Mesendoderm (in vitro differentiated cells): ENCODE measurements around the gene SORCS2.
A peak's percentile ranks its signal among the peaks of the same experiment; 100 is the strongest.

Source experiments
- DNase-seq: peaks from one replicate; pipeline ENCODE4 v3.0.0; 2013
- H2AK5ac ChIP-seq: 2 replicates; pipeline ENCODE4 v1.6.1; 2013; ENCODE audit warnings: low read length, inconsistent platforms
- H2BK120ac ChIP-seq: 2 replicates; pipeline ENCODE4 v1.6.1; 2013; ENCODE audit warnings: low read depth, mild to moderate bottlenecking, low read length, moderate library complexity, mixed read lengths
- H2BK15ac ChIP-seq: replicated peaks from 2 replicates; pipeline ENCODE4 v1.6.1; 2013; ENCODE audit warnings: low read depth, mild to moderate bottlenecking, moderate library complexity
- H2BK5ac ChIP-seq: 2 replicates; pipeline ENCODE4 v1.6.1; 2013; ENCODE audit warnings: low read length, inconsistent platforms
- H3K18ac ChIP-seq: 2 replicates; pipeline ENCODE4 v1.6.1; 2013; ENCODE audit warnings: mild to moderate bottlenecking, low read length, mixed read lengths
- H3K23ac ChIP-seq: one replicate; pipeline ENCODE4 v1.6.1; 2013; ENCODE audit warnings: low read length
- H3K27ac ChIP-seq: 2 replicates; pipeline ENCODE4 v1.5.1; 2013; ENCODE audit warnings: low read depth, mild to moderate bottlenecking, inconsistent platforms, low read length, moderate library complexity
- H3K27me3 ChIP-seq: 2 replicates; pipeline ENCODE4 v1.6.1; 2013; ENCODE audit warnings: low read length, control low read depth, mild to moderate bottlenecking, inconsistent platforms; ENCODE audit not compliant: insufficient read depth, poor library complexity
- H3K36me3 ChIP-seq: 2 replicates; pipeline ENCODE4 v1.6.1; 2013; ENCODE audit warnings: low read length, inconsistent platforms; ENCODE audit not compliant: control insufficient read depth, insufficient read depth
- H3K4ac ChIP-seq: one replicate; pipeline ENCODE4 v1.6.1; 2013; ENCODE audit warnings: low read depth, mild to moderate bottlenecking, low read length, moderate library complexity
- H3K4me1 ChIP-seq: 2 replicates; pipeline ENCODE4 v1.6.1; 2013; ENCODE audit warnings: low read depth, low read length, inconsistent platforms; ENCODE audit not compliant: control insufficient read depth
- H3K4me2 ChIP-seq: 2 replicates; pipeline ENCODE4 v1.6.1; 2013; ENCODE audit warnings: low read length
- H3K4me3 ChIP-seq: 2 replicates; pipeline ENCODE4 v1.5.1; 2013; ENCODE audit warnings: mild to moderate bottlenecking, low read length
- H3K56ac ChIP-seq: one replicate; pipeline ENCODE4 v1.6.1; 2013; ENCODE audit warnings: low read length
- H3K79me1 ChIP-seq: 2 replicates; pipeline ENCODE4 v1.6.1; 2013; ENCODE audit warnings: low read length, inconsistent platforms
- H3K79me2 ChIP-seq: 2 replicates; pipeline ENCODE4 v1.6.1; 2013; ENCODE audit warnings: mild to moderate bottlenecking, low read length; ENCODE audit not compliant: control insufficient read depth, insufficient read depth
- H3K9ac ChIP-seq: 2 replicates; pipeline ENCODE4 v1.6.1; 2013; ENCODE audit warnings: low read length, inconsistent platforms
- H4K5ac ChIP-seq: one replicate; pipeline ENCODE4 v1.6.1; 2013; ENCODE audit warnings: low read length
- H4K8ac ChIP-seq: one replicate; pipeline ENCODE4 v1.6.1; 2013; ENCODE audit warnings: low read depth, mild to moderate bottlenecking, control low read depth, low read length, moderate library complexity
- WGBS: extraction: QIAGEN DNeasy Blood & Tissue Kit; methylation state at CpG from one replicate; pipeline ENCODE4 v1.1.7; 2013; ENCODE audit warnings: low lambda C conversion rate, missing lambda C conversion rate; ENCODE audit not compliant: insufficient coverage; ENCODE audit errors: extremely low coverage; 5-methylcytosine and 5-hydroxymethylcytosine counted together

The SORCS2 gene

DNA sequence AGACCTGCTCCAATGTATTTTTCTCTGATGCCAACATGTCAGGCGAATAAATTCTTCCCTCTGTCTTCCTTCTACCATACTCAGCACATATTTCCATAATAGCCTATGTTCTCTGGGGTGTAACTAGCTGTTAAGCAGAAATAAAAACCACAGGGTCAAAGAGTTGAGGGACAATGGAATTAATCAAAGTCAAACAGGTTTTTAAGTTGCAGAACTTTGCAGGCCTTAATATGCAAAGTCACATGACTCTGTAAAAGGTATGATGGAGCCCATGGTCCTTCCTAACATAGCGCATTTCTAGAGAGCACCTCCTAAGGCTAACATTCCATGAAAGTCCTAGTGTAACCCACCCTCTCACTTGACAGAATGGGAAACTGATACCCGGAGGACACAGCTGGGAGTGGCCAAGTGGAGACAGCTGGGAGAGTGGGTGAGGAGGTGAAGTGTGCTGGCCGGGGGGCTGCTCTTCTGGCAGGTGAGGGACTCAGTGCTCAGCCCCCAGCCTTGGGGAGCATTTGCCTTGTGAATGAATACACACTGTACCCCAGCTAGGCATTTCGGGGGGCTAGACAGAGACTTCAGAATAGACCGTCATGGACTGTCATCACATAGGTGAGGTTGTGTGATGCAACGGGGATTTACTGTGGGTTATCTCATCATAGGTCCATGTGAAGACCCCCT, 8.4 kb upstream of the SORCS2 start:
- H3K79me2 ChIP-seq, result no peaks in the 10 kb centered on the region
- no peak overlapping the region for H4K5ac ChIP-seq
- H3K27ac ChIP-seq, result no peak overlapping the region
- no CpG with 5 or more reads among the region's 7 CpGs for WGBS
- H3K4me1 ChIP-seq, result no peaks in the 10 kb centered on the region
- no peak overlapping the region for H3K18ac ChIP-seq
- H4K8ac ChIP-seq, result no peak overlapping the region
- H3K36me3 ChIP-seq, result no peaks in the 10 kb centered on the region
- no peak overlapping the region for H3K56ac ChIP-seq
- DNase-seq, result no peak
- H3K23ac ChIP-seq, result no peak overlapping the region
- H2BK5ac ChIP-seq, result no peak overlapping the region
- no peak overlapping the region for H2AK5ac ChIP-seq
- no peak overlapping the region for H3K4me3 ChIP-seq
- H3K4ac ChIP-seq, result no peak overlapping the region
- H3K79me1 ChIP-seq, result no peaks in the 10 kb centered on the region
- H3K27me3 ChIP-seq, result no peaks in the 10 kb centered on the region
- H3K9ac ChIP-seq, result no peak overlapping the region
- H3K4me2 ChIP-seq, result no peak overlapping the region
- no peak overlapping the region for H2BK15ac ChIP-seq
- no peak overlapping the region for H2BK120ac ChIP-seq

DNA sequence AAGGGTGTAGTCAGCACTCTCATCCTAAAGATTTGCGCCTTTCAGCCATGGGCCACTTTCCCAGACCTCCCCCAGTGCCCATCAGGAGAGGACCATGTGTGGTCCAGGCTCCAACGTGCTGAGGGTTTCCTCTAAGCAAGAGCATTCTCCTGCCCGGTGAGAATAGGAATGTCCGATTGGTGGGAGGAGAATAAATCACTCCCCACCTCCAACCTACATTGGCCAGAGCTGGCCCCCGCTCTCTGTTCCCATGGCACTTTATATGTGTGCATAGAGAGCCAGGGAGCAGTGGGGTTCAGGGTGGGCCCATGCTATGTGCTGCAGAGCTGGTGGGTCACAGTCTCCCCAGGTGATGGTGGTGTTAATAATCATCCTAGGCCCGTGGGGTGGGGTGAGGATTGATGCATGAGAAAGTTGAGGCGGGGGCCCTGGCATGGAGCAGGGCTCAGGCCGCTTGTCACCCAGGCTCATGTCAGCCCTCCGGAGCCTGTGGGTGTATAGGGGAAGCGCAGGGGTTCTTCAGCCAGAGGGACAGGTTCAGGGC, 6.8 kb upstream of the SORCS2 start:
- Histone ChIP-seq H2AK5ac (no peak overlapping the region), H4K8ac (no peak overlapping the region), H3K4ac (no peak overlapping the region), H3K56ac (no peak overlapping the region), H3K4me1 (no peaks in the 10 kb centered on the region), H3K4me2 (no peak overlapping the region), H3K4me3 (no peak overlapping the region), H3K9ac (no peak overlapping the region), H3K27ac (no peak overlapping the region), H2BK15ac (no peak overlapping the region), H2BK120ac (no peak overlapping the region), H3K79me2 (no peaks in the 10 kb centered on the region), H4K5ac (no peak overlapping the region), H3K18ac (no peak overlapping the region), H2BK5ac (no peak overlapping the region), H3K36me3 (no peaks in the 10 kb centered on the region), H3K23ac (no peak overlapping the region), H3K27me3 (no peaks in the 10 kb centered on the region), H3K79me1 (no peaks in the 10 kb centered on the region)
- DNase-seq, result no peak
- WGBS, result no CpG with 5 or more reads among the region's 10 CpGs

DNA sequence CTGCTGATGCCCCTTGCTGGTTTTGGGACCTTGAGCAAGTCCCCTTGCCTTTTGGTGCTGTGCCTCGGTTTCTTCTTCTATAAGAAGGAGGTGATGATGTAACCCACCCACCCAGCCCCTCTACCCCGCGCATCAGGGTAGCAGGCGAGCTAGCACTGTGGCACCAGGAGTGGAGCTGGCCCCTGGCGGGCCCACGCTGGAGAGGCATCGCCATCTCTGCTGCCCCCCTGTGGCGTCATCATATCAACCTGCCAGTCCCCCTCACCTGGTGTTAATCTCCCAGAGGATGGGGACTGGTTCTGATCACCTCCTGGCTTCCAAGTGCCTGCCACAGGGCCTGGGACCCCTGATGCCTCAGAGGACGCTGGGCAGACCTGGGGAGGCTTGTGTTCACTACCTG, 6.3 kb upstream of the SORCS2 start:
- H3K79me2 ChIP-seq, result no peaks in the 10 kb centered on the region
- no peak overlapping the region for H3K18ac ChIP-seq
- no peak overlapping the region for H3K56ac ChIP-seq
- no peak overlapping the region for H2BK120ac ChIP-seq
- H4K8ac ChIP-seq, result no peak overlapping the region
- H3K27ac ChIP-seq, result no peak overlapping the region
- H3K36me3 ChIP-seq, result no peaks in the 10 kb centered on the region
- H3K4me2 ChIP-seq, result no peak overlapping the region
- no peak overlapping the region for H3K4me3 ChIP-seq
- peak; percentile 29 for DNase-seq
- no peak overlapping the region for H3K23ac ChIP-seq
- H3K4me1 ChIP-seq, result no peaks in the 10 kb centered on the region
- no peak overlapping the region for H2BK15ac ChIP-seq
- H2AK5ac ChIP-seq, result no peak overlapping the region
- H3K9ac ChIP-seq, result no peak overlapping the region
- no peaks in the 10 kb centered on the region for H3K79me1 ChIP-seq
- no peak overlapping the region for H2BK5ac ChIP-seq
- WGBS, result no CpG with 5 or more reads among the region's 9 CpGs
- no peak overlapping the region for H3K4ac ChIP-seq
- no peak overlapping the region for H4K5ac ChIP-seq
- no peaks in the 10 kb centered on the region for H3K27me3 ChIP-seq

DNA sequence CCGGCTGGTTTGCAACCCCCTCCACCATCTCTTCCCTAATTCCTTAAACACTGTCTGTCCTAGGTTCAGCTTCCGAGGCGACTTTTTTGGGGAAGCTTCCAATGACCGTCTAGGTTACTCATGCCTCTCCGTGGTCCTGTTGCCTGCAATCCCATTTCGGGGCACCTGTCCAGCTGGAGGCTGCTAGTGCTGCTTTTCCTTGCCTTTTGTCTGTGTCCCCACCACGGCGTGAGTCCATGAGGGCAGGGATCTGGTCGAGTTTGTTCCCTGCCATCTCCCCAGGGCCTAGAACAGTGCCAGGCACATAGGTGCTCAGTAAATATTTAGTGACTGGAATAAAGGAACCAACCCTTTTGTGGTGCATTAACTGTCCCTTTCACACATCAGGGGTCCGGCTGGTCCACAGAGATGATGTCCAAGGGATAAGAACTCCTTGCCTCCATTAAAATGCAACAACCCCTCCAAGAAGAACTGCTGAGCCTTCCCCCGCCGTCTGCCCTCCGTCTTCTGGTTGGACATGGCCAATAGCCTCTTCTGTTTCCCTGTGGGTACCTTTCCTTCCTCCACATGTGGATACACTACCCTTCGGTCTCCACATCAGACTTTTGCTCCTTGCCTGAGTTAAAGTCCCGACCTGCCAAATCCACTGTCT, 5.7 kb upstream of the SORCS2 start:
- Histone ChIP-seq H3K36me3 (no peaks in the 10 kb centered on the region), H3K27ac (no peak overlapping the region), H3K4ac (no peak overlapping the region), H2BK120ac (no peak overlapping the region), H3K56ac (no peak overlapping the region), H4K8ac (no peak overlapping the region), H3K9ac (no peak overlapping the region), H3K4me3 (no peak overlapping the region), H3K4me2 (no peak overlapping the region), H3K18ac (no peak overlapping the region), H3K27me3 (no peaks in the 10 kb centered on the region), H3K4me1 (no peaks in the 10 kb centered on the region), H2AK5ac (no peak overlapping the region), H3K79me2 (no peaks in the 10 kb centered on the region), H4K5ac (no peak overlapping the region), H3K23ac (no peak overlapping the region), H3K79me1 (no peaks in the 10 kb centered on the region), H2BK5ac (no peak overlapping the region), H2BK15ac (no peak overlapping the region)
- WGBS, result no CpG with 5 or more reads among the region's 15 CpGs
- DNase-seq, result no peak

DNA sequence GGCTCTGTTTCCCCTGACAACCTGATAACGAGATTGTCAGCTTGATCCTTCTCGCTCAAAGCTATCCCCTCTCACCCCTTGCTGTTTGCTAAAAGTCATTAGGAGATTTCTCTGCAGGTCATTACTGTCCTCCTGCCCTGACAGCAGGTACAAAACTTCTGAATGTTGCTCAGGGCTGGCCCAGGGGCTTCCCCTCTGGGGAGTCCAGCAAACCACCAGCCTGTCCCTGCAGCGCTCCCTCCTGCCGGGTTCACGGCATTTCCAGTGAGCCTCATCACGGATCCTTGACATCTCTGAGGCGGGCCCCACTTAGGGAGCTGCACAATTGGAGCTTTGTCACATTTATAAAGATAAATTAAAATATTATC, 5.2 kb upstream of the SORCS2 start:
- Histone ChIP-seq H3K4me2 (no peak overlapping the region), H3K79me1 (no peaks in the 10 kb centered on the region), H3K27ac (no peak overlapping the region), H3K27me3 (no peaks in the 10 kb centered on the region), H3K4ac (no peak overlapping the region), H3K9ac (no peak overlapping the region), H3K36me3 (no peaks in the 10 kb centered on the region), H2AK5ac (no peak overlapping the region), H3K79me2 (no peaks in the 10 kb centered on the region), H2BK120ac (no peak overlapping the region), H2BK5ac (no peak overlapping the region), H4K5ac (no peak overlapping the region), H3K4me3 (no peak overlapping the region), H2BK15ac (no peak overlapping the region), H3K4me1 (no peaks in the 10 kb centered on the region), H4K8ac (no peak overlapping the region), H3K23ac (no peak overlapping the region), H3K56ac (no peak overlapping the region), H3K18ac (no peak overlapping the region)
- no CpG with 5 or more reads among the region's 7 CpGs for WGBS
- peak; percentile 72 for DNase-seq
